Sigmoid colon (tissue), 7 donors: ENCODE data around the gene LRRC7. TPM values are rescaled to one million over a fixed set of nuclear protein-coding genes. Genes with fewer than 3 reads are reported as not detected.

ENCODE experiments used
- DNase-seq: peaks from one replicate; pipeline ENCODE4 v3.0.0-alpha.2; 2019
- H3K27ac ChIP-seq, 4 donors: fragments of 200-600 bp; sonication (generic); one replicate each; pipeline ENCODE4 v1.5.1; 2016 to 2019; ENCODE audit warnings: mild to moderate bottlenecking in 1 of 4
- H3K27me3 ChIP-seq, 3 donors: fragments of 200-600 bp; sonication (generic); one replicate each; pipeline ENCODE4 v1.5.1; 2019; ENCODE audit warnings: mild to moderate bottlenecking in 1 of 3
- H3K36me3 ChIP-seq, 4 donors: fragments of 200-600 bp; sonication (generic); one replicate each; pipeline ENCODE4 v1.5.1; 2016 to 2019
- H3K4me1 ChIP-seq, 4 donors: fragments of 200-600 bp; sonication (generic); one replicate each; pipeline ENCODE4 v1.5.1; 2017 to 2019
- H3K4me3 ChIP-seq, 4 donors: fragments of 200-600 bp; sonication (generic); one replicate each; pipeline ENCODE4 v1.5.1; 2017 to 2019; ENCODE audit warnings: mild to moderate bottlenecking in 2 of 4, moderate library complexity in 1 of 4
- H3K9me3 ChIP-seq, 4 donors: fragments of 200-600 bp in 3 of 4; sonication (generic) in 3 of 4; one replicate each; pipeline versions ENCODE4 v1.5.1 to v1.6.1; 2013 to 2019
- CTCF ChIP-seq, 4 experiments: fragments of 450-650 bp in 3 of 4; fragments of 200-600 bp in 1 of 4; IDR thresholded peaks; one replicate each; pipeline ENCODE4 v1.5.1; 2016 to 2019; ENCODE audit warnings: antibody characterized with exemption in 4 of 4, mild to moderate bottlenecking in 3 of 4, moderate library complexity in 2 of 4
- EP300 ChIP-seq, 4 donors: sonication (generic); formaldehyde crosslinking; IDR thresholded peaks; one replicate each; pipeline ENCODE4 v1.6.1; 2017; ENCODE audit warnings: antibody characterized with exemption in 4 of 4
- POLR2A ChIP-seq, 2 donors: fragments of 450-650 bp; IDR thresholded peaks; one replicate each; pipeline ENCODE4 v1.6.1; 2016; ENCODE audit warnings: antibody characterized with exemption in 2 of 2, mild to moderate bottlenecking in 2 of 2, moderate library complexity in 2 of 2
- POLR2AphosphoS5 ChIP-seq, 4 donors: sonication (generic); formaldehyde crosslinking; IDR thresholded peaks; one replicate each; pipeline ENCODE4 v1.6.1; 2017; ENCODE audit warnings: antibody characterized with exemption in 4 of 4
- whole genome bisulfite sequencing, 2 donors: extraction: QIAGEN DNeasy Blood & Tissue Kit; methylation state at CpG; one replicate each; pipeline ENCODE4 v1.1.7; 2013; 5-methylcytosine and 5-hydroxymethylcytosine counted together
- intact Hi-C: fragments of 100-400 bp; cut with DNase I; formaldehyde crosslinking; loops from one replicate; pipeline ENCODE4 v1.15.1; 2023
- polyA plus RNA-seq, 3 donors: library from polyadenylated mRNA; stranded (reverse); fragments of 200-250 nt; gene quantifications; one replicate each; pipeline ENCODE4 v1.2.3, GENCODE V29; 2013
- total RNA-seq, 4 donors: library from RNA; depleted of rRNA; stranded (reverse); fragments of >200 nt; gene quantifications; one replicate each; pipeline ENCODE4 v1.1.0, GENCODE V29; 2016
- donor health status: healthy with polysubstance abuse.
- donor health status: Bipolar disorder and iron deficiency.
- donor health status: healthy.

Gene LRRC7
- total and polyA plus RNA-seq, 7 donors = 0.16 to 1.9 (median 0.41) TPM; not detected in 2

DNA sequence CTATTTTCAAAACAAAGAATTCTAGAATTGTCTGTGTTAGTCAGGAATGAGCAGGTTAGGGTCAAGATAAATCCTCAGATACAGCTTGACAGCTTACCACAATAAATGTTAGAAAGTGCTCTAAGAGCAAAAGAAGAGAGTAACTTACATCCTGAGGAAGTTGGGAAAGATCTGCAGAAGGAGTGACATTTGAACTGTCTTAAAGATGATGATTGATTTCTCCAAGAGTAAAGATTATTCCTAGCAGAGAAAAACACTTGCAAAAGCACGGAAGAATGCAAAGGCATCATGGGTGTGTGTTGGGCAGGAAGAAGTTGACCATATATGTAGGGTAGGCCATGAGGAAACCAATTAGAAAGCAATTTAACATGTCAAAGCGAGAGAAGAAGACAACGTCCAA, 175.4 kb downstream of the LRRC7 start:
- TF ChIP-seq POLR2AphosphoS5 (IDR thresholded peaks at IDR 0.05) (no peak), POLR2A (IDR thresholded peaks at IDR 0.05) (no peak), CTCF (IDR thresholded peaks at IDR 0.05) (no peak), EP300 (IDR thresholded peaks at IDR 0.05) (no peak)
- no peaks in the 10 kb centered on the region for H3K27me3 ChIP-seq
- 41 to 60% methylated on average over 3 of the region's 3 CpGs for WGBS, 2 donors
- no peaks in the 10 kb centered on the region for H3K36me3 ChIP-seq
- H3K4me1 ChIP-seq = no peaks in the 10 kb centered on the region
- no peak for DNase-seq
- intact Hi-C loops = no loop called here
- no peaks in the 10 kb centered on the region for H3K9me3 ChIP-seq
- H3K4me3 ChIP-seq = no peak overlapping the region
- no peak overlapping the region for H3K27ac ChIP-seq

- intact Hi-C loops = no loop called here
- no peak for DNase-seq
- no peak for TF ChIP-seq CTCF (IDR thresholded peaks at IDR 0.05)
- TF ChIP-seq POLR2AphosphoS5 (IDR thresholded peaks at IDR 0.05) = no peak
- no peak for TF ChIP-seq EP300 (IDR thresholded peaks at IDR 0.05)
- no peak for TF ChIP-seq POLR2A (IDR thresholded peaks at IDR 0.05)
- Histone ChIP-seq H3K27me3 (no peaks in the 10 kb centered on the region), H3K4me1 (no peaks in the 10 kb centered on the region), H3K36me3 (no peaks in the 10 kb centered on the region), H3K27ac (no peak overlapping the region), H3K4me3 (no peak overlapping the region), H3K9me3 (no peaks in the 10 kb centered on the region)
- WGBS, 2 donors = 91 to 92% methylated on average over 2 of the region's 2 CpGs
Measured at GRCh38 chr1:69744381-69744780, 176.7 kb downstream of the LRRC7 start.

DNA sequence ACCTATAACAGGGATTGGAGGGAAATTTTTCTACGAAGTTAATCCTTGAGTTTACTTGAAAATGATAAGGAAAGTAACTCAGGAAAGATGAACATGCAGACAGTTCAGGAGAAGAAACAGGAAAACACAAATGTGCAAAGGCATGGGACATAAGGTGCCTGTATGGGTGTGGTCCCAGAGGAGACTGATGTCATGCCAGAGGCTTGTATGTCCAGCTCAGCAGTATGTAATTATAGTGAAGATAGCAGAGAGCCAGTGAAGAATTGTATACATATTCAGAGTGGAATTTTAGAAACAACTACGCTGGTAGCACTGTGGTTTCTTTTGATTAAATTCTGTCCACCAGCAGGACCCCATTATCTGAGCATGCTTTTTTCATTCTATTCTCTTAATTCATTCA, 179.5 kb downstream of the LRRC7 start:
- 66 to 70% methylated on average over 2 of the region's 2 CpGs for WGBS, 2 donors
- H3K4me1 ChIP-seq = no peaks in the 10 kb centered on the region
- H3K27ac ChIP-seq = no peak overlapping the region
- H3K36me3 ChIP-seq = no peaks in the 10 kb centered on the region
- no peaks in the 10 kb centered on the region for H3K9me3 ChIP-seq
- H3K4me3 ChIP-seq = no peak overlapping the region
- DNase-seq = no peak
- intact Hi-C loops = no loop called here
- no peaks in the 10 kb centered on the region for H3K27me3 ChIP-seq
- TF ChIP-seq EP300 (IDR thresholded peaks at IDR 0.05) = no peak
- TF ChIP-seq POLR2A (IDR thresholded peaks at IDR 0.05) = no peak
- no peak for TF ChIP-seq CTCF (IDR thresholded peaks at IDR 0.05)
- TF ChIP-seq POLR2AphosphoS5 (IDR thresholded peaks at IDR 0.05) = no peak

DNA sequence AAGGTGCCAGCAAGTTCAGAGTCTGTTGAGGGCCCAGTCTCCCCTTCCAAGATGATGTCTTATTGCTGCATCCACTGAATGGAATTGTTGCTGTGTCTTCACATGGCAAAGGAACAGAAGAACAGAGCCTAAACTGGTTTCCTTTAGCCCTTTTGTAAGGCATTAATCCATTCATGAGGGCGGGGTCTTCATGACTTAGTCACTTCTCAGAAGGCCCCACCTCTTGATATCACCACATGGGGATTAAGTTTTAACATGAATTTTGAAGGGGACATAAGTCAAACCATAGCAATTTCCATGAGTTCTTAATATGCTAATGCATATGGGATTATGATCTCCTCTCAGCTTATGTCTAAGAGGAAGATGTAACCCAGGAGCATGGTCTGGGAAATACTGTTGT, 182.9 kb downstream of the LRRC7 start:
- Histone ChIP-seq H3K36me3 (no peaks in the 10 kb centered on the region), H3K27me3 (no peaks in the 10 kb centered on the region), H3K4me1 (no peaks in the 10 kb centered on the region), H3K27ac (no peak overlapping the region), H3K4me3 (no peak overlapping the region), H3K9me3 (no peaks in the 10 kb centered on the region)
- no peak for TF ChIP-seq CTCF (IDR thresholded peaks at IDR 0.05)
- intact Hi-C loops = no loop called here
- no peak for DNase-seq
- 92% methylated on average over 1 of the region's 1 CpG for WGBS, 2 donors

GRCh38 chr1:69752831-69753230, 185.1 kb downstream of the LRRC7 start:
- intact Hi-C loops = no loop called here
- Histone ChIP-seq H3K27ac (no peak overlapping the region), H3K4me3 (no peak overlapping the region), H3K4me1 (no peaks in the 10 kb centered on the region), H3K27me3 (no peaks in the 10 kb centered on the region), H3K36me3 (no peaks in the 10 kb centered on the region), H3K9me3 (no peaks in the 10 kb centered on the region)
- DNase-seq = no peak
- WGBS, 2 donors = 81 to 84% methylated on average over 2 of the region's 2 CpGs
- TF ChIP-seq CTCF (IDR thresholded peaks at IDR 0.05) = no peak
- TF ChIP-seq POLR2A (IDR thresholded peaks at IDR 0.05) = no peak
- TF ChIP-seq EP300 (IDR thresholded peaks at IDR 0.05) = no peak
- no peak for TF ChIP-seq POLR2AphosphoS5 (IDR thresholded peaks at IDR 0.05)
